K562 (cell line): ENCODE measurements around the gene SIRT4. TPM values are rescaled to one million over a fixed set of nuclear protein-coding genes. Genes with fewer than 3 reads are reported as not detected.

Experiments
- AFF1 ChIP-seq, 2 experiments: fragments of 450-650 bp; IDR thresholded peaks; 2 replicates each; pipeline ENCODE4 v1.6.1; 2018; ENCODE audit warnings: mild to moderate bottlenecking in 2 of 2, low read depth in 1 of 2; ENCODE audit not compliant: partially characterized antibody in 2 of 2
- CBFB ChIP-seq: sonication (generic); formaldehyde crosslinking; IDR thresholded peaks from 2 replicates; pipeline ENCODE4 v1.4.0; 2020; ENCODE audit warnings: mild to moderate bottlenecking, missing genetic modification reagents
- CBX3 ChIP-seq, 2 experiments: IDR thresholded peaks; 1 replicate in 1 of 2; 2 replicates in 1 of 2; pipeline ENCODE4 v1.6.1; 2012; ENCODE audit warnings: inconsistent platforms in 2 of 2, low read length in 2 of 2, borderline replicate concordance in 1 of 2, control low read depth in 1 of 2
- FOXP4 ChIP-seq: sonication (generic); formaldehyde crosslinking; IDR thresholded peaks from 2 replicates; pipeline ENCODE4 v1.8.0; 2022; ENCODE audit warnings: mild to moderate bottlenecking, missing genetic modification reagents, borderline replicate concordance
- GABPA ChIP-seq: fragments of 200-800 bp; sonication (Bioruptor generic); conservative IDR thresholded peaks from 2 replicates; pipeline ENCODE4 v1.6.1; 2016; ENCODE audit warnings: low read depth, missing genetic modification characterization, missing compliant biosample characterization
- NFXL1 ChIP-seq: fragments of 450-650 bp; formaldehyde crosslinking; IDR thresholded peaks from 2 replicates; pipeline ENCODE4 v1.4.0; 2021; ENCODE audit warnings: mild to moderate bottlenecking
- PHF8 ChIP-seq: fragments of 200-600 bp; sonication (generic); IDR thresholded peaks from 2 replicates; pipeline ENCODE4 v1.6.1; 2012; ENCODE audit warnings: mixed run types, mild to moderate bottlenecking, inconsistent platforms, low read length, moderate library complexity, borderline replicate concordance
- POLR2A ChIP-seq: fragments of 450-650 bp; conservative IDR thresholded peaks from 2 replicates; pipeline ENCODE4 v1.6.1; 2016
- STAT6 ChIP-seq: sonication (generic); formaldehyde crosslinking; IDR thresholded peaks from 2 replicates; pipeline ENCODE4 v1.8.1; 2023; ENCODE audit warnings: mild to moderate bottlenecking, missing genetic modification reagents
- ZBTB34 ChIP-seq: fragments of 250-450 bp; sonication (Bioruptor Pico); IDR thresholded peaks from 2 replicates; pipeline ENCODE4 v1.8.0; 2021; ENCODE audit warnings: mild to moderate bottlenecking, moderate library complexity
- ZFX ChIP-seq: sonication (generic); formaldehyde crosslinking; IDR thresholded peaks from 2 replicates; pipeline ENCODE4 v1.8.0; 2022; ENCODE audit warnings: mild to moderate bottlenecking, missing genetic modification reagents, moderate library complexity
- ZNF668 ChIP-seq: fragments of 250-450 bp; sonication (Bioruptor Pico); IDR thresholded peaks from 2 replicates; pipeline ENCODE4 v1.8.0; 2022; ENCODE audit warnings: mild to moderate bottlenecking, inconsistent platforms
- ZNF778 ChIP-seq: fragments of 450-650 bp; formaldehyde crosslinking; IDR thresholded peaks from 2 replicates; pipeline ENCODE4 v1.4.0; 2020; ENCODE audit warnings: mild to moderate bottlenecking, moderate library complexity
- polyA plus RNA-seq, 8 experiments: library from polyadenylated mRNA; depleted of rRNA in 4 of 8; stranded (reverse) in 5 of 8; unstranded in 3 of 8; fragments of >200 nt; fragmentation: Nextera tagmentation in 2 of 8; fragmentation: Illumina TruSeq in 1 of 8; extraction: Ambion mirVana in 2 of 8; extraction: Trizol in 1 of 8; gene quantifications; 2 replicates each; pipeline versions ENCODE4 v1.2.1 to v1.2.3, GENCODE V29; 2011 to 2014; ENCODE audit warnings: inconsistent platforms in 1 of 8, missing spikeins in 1 of 8
- total RNA-seq, 7 experiments: library from RNA; depleted of rRNA in 6 of 7; stranded (reverse); fragments of >200 nt in 6 of 7; fragmentation: Illumina TruSeq in 2 of 7; extraction: Trizol in 2 of 7; gene quantifications; 2 replicates each; pipeline versions ENCODE4 v1.2.1 to v1.2.3, GENCODE V29; 2011 to 2021; ENCODE audit warnings: low replicate concordance in 1 of 7
- TF ChIP-seq, protein P1 (sequence below), 2 experiments: fragments of 450-650 bp; conservative IDR thresholded peaks; 2 replicates each; pipeline ENCODE4 v1.6.1; 2017; ENCODE audit warnings: mild to moderate bottlenecking in 2 of 2, moderate library complexity in 2 of 2

Gene SIRT4
- total and polyA plus RNA-seq, 9 of the 15 experiments (the other 6 are each of a cell fraction or from before 2014, with no cell fraction given), result 0.86 to 5.2 (median 2.4) TPM

DNA sequence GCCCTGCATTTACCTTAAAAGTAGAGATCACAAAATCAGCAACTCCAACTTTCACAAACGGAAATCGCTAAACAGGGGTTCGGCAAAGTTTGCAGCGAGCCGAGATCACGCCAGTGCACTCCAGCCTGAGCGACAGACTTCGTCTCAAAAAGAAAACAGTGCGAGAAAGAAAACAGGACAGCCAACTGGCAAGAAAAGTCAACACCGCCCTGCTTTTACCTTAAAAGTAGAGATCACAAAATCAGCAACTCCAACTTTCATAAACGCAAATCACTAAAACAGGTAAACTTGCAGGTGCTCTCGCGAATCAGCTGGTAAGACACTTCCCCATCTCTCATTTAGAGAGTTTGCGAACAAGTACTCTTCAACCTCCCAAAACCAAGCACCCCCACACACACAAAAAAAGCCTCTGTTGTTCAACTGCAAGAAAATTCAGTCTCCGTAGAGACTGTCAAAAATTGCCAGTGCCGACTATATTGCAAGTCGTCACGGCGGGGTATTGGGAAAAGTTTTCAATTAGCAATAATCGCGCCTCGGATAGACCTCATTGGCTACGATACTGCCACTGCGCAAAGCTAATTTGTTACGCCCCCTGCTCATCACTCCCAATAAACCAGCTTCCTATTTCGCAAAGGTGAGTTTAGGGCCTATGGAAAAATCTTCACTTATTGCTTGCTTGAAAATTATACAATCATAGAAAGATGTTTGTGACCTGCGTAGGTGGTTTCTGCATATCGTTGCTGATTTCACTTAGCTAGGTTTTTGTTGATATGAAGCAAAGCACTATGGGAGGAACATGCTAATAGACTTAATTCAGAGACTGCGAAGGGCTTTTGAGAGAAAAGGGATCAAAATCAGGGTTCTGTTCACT is 9.2 kb upstream of the SIRT4 start, which contains the start of gene RNU4-1 (continued):
- TF ChIP-seq AFF1 (IDR thresholded peaks at IDR 0.05; ENCODE audit: low read depth in 1 of 2, partially characterized antibody in 2 of 2), result peak; percentile 88 to 95
- TF ChIP-seq, protein P1, sequence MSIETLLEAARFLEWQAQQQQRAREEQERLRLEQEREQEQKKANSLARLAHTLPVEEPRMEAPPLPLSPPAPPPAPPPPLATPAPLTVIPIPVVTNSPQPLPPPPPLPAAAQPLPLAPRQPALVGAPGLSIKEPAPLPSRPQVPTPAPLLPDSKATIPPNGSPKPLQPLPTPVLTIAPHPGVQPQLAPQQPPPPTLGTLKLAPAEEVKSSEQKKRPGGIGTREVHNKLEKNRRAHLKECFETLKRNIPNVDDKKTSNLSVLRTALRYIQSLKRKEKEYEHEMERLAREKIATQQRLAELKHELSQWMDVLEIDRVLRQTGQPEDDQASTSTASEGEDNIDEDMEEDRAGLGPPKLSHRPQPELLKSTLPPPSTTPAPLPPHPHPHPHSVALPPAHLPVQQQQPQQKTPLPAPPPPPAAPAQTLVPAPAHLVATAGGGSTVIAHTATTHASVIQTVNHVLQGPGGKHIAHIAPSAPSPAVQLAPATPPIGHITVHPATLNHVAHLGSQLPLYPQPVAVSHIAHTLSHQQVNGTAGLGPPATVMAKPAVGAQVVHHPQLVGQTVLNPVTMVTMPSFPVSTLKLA (conservative IDR thresholded peaks at IDR 0.05), result peak in 1 of 2 experiments; percentile 41
- TF ChIP-seq CBFB (CRISPR knock-in tag), result no peak
- TF ChIP-seq CBX3 (IDR thresholded peaks at IDR 0.05; ENCODE audit: borderline replicate concordance in 1 of 2, low read length in 2 of 2), result peak in 1 of 2 experiments; percentile 78; a peak in 1 of 3 replicates
- TF ChIP-seq ZNF778, result no peak
- no peak for TF ChIP-seq NFXL1 (CRISPR knock-in tag)
- no peak for TF ChIP-seq ZBTB34 (CRISPR knock-in tag)
- no peak; the same call in 1 of the 2 replicates for TF ChIP-seq ZFX (CRISPR knock-in tag)
- no peak for TF ChIP-seq FOXP4 (CRISPR knock-in tag)
- peak; percentile 100 for TF ChIP-seq POLR2A
- no peak; the same call in 1 of the 2 replicates for TF ChIP-seq STAT6 (CRISPR knock-in tag)
- no peak for TF ChIP-seq GABPA (tag)
- peak; percentile 48; the same call in 1 of the 2 replicates for TF ChIP-seq PHF8
- no peak for TF ChIP-seq ZNF668 (CRISPR knock-in tag)
